Occipital lobe (tissue), 2 donors: Measurements from ENCODE around the gene CSPG5. TPM values are rescaled to one million over a fixed set of nuclear protein-coding genes. Genes with fewer than 3 reads are reported as not detected.
A peak's percentile ranks its signal among the peaks of the same experiment; 100 is the strongest.

Experiments
- DNase-seq: peaks from one replicate; lab custom pipeline; 2025; lab: John Stamatoyannopoulos, UW
- total RNA-seq: library from RNA; depleted of rRNA; stranded (reverse); fragments of >200 nt; gene quantifications from one replicate; pipeline ENCODE4 v1.2.3, GENCODE V29; 2014

The CSPG5 gene
- total RNA-seq, 1 donor from 2014 or later = 131 TPM

DNA sequence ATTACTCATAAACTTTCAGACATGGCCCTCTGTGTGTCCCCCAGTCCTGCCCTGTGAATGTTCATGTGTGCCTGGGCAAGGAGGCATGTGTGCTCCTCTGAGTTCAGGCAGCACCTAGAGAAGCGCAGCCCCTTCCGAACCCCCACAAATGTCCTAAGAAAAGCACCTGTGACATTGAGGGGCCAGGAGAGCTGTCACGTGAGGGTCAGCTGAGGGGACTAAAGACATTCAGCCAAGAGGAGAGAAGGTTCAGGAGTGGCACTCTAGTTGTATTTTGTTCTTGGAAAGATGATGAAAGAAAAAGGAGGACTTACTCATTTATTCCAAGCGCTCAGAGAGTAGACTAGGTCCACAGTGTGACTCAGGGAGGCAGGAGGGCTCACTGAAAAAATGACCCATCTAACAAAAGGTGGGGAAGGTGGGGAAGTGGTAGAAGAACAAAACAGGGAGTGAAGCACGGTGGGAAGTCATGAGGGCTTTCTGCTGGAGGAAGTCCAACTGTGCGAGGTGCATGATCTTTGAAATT, 37.0 kb downstream of the CSPG5 start:
- DNase-seq = no peak

DNA sequence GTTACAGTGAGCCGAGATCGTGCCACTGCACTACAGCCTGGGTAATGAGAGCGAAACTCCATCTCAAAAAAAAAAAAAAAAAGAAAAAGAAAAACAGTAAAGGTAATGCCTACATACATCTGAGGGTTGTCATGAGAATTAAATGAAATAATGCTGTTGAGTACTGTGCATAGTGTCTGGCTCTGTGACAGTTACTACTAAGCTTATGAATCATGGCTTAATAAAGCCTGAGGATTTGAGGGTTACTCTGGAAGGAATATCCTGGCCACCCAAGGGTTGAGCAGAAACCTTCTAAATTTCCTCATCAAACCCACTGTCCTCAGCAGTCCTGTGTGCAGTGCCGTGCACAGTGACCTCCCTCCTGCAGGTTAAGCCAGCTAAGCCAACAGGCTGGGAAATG, 38.4 kb downstream of the CSPG5 start:
- DNase-seq = no peak

DNA sequence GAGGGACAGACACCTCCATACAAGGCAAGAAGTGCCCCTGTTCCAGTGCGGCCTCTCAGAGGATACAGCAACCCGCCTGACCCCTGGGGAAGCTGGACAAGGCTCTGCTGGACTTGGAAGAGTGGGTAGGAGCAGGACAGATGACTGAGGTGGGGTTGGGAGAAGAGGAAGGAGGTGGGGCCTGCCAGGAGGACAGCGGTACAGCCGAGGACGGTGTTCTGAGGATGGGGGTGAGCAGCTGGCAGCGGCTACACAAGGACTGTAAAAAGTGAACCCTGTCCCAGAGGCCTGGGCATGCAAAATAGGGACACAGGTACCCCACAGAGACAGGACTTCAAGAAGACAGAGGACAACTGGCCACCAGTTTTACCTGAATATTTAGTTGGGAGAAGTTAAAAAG, 41.7 kb downstream of the CSPG5 start:
- no peak for DNase-seq

DNA sequence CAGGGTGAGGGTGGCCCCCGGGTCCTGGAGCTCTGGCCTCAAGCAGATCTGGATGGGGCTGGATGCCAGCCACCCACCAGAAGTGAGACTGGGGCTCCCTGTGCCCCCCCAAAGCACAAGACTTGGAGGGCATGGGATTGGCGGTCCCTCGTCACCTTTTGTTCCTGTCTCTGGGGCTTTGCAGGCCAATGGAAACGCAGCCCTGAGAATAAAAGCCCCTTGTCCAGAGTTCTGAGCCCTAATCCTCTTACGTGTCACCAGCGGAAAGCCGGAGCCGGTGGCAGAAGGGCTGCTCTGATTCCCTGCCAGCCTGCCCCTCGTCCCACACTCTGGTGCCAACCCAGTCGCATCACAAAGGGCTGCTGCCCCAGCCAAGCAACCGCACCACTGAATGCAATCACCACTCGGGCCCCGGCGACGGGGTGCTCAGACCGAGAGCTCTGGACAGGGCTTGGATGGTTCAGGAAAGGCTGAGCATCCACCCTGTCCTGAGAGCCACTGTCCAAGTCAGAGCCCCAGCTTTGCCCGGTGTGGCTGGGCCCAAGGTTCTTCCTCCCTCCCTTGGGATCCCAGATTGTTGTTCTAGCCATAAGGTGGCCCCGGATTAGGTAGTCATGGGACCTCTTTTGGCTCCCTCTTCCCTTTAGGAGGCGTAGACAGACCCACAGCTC, 42.3 kb downstream of the CSPG5 start:
- no peak for DNase-seq

DNA sequence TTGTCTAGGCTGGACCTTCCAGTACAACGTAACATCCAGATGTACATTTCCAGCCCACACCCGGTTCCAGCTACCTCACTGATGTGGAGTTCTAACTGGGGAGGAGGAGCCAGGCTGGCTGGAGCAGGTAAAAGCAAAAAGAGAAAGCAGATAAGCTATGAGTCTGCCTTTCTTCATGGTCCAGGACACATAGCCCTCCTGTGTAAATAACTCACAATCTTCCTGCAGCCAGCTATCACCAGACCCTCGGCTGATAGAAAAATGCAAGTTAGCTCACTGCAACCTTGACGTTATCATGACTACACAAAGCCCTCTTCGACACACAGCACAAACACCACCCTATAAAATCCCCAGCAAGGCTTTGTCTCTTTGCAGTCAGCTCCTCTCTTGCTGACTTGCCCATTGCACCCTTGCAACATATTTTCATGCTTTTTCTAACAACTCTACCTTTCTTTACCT, 44.6 kb downstream of the CSPG5 start:
- DNase-seq = no peak

DNA sequence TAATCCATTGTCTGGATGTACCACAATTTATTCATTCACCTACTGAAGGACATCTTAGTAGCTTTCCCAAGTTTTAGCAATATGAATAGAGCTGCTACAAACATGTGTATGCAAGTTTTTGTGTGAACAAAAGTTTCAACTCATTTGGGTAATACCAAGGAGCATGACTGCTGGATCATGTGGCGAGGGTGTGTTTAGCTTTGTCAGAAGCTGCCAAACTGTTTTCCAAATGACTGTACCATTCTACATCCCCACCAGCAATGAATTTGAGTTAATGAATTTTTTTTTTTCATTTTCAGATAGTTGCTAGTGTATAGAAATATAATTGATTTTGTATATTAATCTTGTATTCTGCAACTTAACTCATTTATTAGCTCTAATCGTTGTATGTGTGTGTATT, 45.2 kb downstream of the CSPG5 start:
- no peak for DNase-seq

DNA sequence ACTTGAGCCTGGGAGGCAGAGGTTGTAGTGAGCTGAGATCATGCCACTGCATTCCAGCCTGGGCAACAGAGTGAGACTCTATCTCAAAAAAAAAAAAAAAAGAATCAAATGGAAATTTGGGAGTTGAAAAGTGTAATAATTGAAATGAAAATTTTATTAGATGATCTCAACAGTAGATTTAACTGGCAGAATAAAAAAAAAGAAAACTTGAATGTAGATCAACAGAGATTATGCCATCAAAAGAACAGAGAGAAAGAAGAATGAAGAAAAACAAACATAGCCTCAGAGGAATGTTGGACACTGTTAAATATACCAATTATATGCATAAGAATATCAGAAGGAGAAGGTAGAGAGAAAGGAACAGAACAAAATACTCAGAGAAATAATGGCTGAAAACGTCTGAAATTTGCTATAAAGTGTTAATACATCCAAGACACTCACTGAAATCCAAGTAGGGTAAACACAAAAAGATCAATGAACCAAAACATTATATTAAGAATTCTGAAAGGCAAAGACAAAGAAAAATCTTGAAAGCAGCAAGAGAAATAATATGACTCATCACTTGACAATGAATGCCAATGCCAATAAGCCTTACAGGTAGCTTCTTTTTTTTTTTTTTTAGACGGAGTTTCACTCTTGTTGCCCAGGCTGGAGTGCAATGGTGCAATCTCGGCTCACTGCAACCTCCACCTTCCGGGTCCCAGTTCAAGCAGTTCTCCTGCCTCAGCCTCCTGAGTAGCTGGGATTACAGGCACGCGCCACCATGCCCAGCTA, 50.5 kb downstream of the CSPG5 start:
- DNase-seq = no peak

DNA sequence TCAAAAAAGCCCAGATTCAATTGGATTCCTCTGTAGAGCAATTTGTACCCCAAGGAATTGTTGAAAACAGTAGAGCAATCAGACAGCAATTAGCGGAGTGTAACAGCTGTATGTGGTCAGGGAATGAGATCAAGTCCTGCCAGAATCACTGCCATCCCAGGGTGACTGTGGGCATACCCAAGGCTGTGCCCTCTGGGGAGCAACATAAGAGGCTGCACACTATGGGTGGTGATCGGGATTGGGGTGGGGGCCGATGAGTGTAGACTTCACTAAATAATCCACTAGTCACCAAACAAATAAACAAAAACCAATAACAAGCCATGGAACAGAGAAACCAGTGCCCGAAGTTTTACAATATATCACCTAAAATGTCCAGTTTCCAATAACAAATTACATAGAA, 53.0 kb downstream of the CSPG5 start:
- DNase-seq = no peak

DNA sequence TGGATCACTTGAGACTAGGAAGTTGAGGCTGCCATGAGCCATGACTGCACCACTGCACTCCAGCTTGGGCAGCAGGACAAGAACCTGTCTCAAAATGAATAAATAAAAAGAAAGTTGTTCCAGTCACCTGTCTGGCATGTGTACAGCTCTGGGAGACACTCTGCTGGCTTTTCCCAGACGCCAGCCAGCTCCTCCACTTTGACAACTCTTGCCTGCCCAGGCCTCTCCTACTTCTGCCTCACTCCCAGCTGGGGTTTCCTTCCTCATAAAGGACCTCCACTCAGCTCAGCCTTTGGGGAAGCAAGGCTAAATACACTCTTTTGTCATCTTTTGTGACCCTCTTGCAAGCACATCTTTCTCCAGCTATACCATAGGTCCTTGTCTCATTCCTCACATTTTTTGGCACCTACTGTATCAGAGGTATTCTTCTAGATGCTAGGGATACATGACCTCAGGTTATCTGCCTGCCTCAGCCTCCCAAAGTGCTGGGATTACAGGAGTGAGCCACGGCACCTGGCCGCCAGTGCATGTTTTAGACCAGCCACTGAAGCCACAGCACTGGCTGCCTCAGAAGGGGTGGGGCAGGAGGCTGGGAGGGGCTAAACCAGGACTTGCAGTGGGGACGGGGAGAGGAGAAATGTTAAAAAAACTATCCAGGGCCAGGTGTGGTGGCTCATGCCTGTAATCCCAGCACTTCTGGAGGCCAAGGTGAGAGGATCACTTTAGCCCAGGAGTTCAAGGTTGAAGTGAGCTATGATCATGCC, 55.2 kb downstream of the CSPG5 start:
- no peak for DNase-seq

DNA sequence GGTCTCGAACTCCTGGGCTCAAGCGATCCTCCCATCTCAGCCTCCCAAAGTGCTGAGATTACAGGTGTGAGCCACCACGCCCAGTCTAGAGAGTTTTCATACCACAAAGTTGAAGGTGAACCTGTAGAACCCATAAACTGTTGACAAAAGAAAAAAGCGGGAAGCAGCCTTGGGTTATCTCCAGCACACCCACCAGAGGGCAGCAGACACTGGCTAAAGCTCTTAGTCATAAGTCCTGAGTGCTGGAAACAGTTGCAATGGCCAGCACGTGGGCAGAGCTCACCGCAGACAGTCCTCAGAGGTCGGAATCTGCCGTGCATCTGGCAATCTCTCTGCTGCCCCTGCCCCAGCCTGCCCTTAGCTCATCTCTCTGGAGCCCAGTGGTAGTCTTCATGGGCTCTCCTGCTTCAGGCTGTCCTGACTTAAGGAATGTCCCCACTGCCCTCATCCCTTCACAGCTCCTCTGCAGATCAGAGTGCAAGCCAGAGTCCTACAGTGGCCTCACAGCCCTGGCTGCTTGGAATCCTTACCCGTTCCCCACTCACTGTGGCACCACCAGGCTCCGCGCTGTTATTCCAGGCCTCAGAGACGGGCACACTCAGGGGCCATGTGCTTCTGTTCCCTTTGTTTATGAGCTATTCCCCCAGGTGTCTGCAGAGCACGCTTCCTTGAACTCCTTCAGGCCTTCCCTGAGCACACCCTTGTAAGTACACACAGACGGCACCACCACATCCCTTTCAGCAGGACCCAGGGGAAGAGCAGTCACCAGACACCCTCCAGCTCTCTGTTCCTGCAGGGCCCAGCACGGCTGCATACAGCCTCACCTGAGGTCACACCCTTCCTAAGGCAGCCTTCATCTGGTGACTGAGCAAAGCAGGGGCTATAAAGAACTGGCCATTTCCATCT, 56.3 kb downstream of the CSPG5 start:
- DNase-seq = peak; percentile 55

DNA sequence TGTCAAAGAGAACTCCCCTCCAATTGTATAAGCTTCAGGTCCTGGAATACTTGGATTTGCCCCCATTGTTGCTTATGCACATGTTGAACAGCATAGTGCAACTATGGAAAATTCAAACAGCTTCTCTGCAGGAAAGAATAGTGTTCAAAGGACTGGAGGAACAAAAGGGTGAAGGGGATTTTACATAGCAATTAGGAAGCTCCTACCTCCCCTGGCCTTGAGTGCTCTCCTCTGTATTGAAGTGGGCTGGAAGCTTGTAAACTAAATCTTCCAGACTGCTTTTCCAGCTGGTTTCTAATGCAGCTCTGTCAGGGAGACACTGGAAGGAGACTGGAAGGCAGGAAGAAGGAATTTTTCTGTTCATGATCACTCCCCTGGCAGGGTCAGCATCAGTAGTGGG, 57.9 kb downstream of the CSPG5 start:
- DNase-seq = no peak

DNA sequence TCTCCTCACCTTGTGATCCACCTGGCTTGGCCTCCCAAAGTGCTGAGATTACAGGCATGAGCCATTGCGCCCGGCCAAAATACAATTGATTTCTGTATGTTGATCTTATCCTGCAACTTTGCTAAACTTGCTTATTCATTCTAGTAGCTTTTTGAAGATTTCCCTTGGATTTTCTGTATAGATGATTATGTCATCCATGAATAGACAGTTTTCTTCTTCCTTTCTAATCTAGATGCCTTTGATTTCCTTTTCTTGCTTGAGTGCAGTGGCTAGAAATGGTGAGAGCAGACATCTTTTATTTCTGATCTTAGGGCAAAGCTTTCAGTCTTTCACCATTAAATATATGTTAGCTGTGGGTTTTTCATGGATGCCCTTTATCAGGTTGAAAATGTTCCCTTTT, 60.7 kb downstream of the CSPG5 start:
- no peak for DNase-seq

DNA sequence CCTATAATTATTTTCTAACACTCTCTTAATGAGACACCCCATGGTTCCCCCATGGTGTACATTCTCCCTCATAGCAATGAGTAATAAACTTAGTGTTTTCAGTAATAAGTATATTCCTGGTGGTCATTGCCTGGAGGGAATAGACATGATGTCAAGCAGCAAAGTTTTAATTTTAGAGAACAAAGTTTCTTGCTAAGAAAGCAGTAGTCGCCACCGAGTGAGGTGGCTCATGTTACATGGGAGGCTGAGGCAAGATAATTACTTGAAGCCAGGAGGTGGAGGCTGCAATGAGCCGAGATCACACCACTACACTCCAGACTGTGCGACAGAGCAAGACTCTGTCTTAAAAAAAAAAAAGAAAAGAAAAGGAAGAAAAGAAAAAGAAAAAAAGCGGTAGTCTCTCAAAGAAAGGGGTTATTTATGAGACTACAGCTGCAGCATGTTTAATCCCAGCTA, 62.8 kb downstream of the CSPG5 start:
- no peak for DNase-seq

DNA sequence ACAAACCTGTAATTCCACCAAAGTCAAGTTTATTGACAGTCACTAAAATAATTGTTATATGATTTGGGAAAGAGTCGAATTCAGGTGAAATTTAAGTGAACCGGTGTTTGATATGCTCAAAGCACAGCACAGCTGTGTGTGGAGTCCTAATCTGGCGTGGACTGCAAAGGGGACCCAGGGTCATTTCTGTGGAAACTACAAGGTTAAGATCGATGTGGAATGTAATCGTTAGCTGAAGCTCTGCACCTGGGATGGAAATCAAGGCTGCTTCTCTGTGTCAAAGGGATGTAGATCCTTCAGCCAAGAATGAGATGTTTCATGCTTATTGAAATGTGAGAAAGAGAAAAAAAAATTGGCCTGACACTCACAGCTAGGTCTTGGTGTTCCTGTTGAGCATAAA, 63.6 kb downstream of the CSPG5 start:
- DNase-seq = no peak

DNA sequence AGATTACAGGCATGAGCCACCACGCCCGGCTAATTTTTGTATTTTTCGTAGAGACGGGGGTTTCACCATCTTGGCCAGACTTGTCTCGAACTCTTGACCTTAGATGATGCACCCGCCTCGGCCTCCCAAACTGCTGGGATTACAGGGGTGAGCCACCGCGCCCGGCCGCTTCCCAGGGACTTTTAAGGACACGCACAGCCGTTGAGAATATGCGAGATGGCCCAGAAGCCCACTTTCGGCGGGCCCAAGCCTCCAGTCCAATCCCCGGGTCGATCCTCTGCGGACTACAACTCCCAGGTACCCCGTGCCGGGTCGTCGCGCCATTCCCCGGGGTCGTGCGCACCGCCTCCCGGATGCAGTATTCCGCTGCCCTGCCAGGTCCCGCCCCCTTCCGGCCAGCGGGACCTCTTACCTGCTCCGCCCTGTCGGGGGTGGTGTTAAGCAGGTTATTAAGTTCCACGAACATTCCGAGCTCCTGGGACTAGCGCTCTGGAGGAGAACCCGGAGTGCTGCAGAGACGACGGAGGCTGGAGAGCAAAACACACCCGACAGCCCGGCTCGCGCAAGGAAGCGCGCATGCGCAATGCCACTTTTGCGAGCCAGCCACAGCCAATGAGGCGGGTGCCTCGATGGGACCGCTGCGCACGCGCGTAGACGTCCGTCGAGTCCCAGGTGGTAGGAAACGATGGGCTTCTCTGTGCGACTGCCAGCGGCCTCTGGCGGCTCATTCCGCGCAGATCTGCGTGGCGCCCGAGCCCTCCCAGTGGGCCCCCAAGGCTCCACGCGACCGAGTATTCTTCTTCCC, 65.3 kb downstream of the CSPG5 start, which contains the start of gene ELP6:
Gene ELP6 (minus strand): TSS at position 588 of the 805 bp plus-strand sequence. CDS start 122 bp downstream, at position 466.
- DNase-seq = peak; percentile 91

DNA sequence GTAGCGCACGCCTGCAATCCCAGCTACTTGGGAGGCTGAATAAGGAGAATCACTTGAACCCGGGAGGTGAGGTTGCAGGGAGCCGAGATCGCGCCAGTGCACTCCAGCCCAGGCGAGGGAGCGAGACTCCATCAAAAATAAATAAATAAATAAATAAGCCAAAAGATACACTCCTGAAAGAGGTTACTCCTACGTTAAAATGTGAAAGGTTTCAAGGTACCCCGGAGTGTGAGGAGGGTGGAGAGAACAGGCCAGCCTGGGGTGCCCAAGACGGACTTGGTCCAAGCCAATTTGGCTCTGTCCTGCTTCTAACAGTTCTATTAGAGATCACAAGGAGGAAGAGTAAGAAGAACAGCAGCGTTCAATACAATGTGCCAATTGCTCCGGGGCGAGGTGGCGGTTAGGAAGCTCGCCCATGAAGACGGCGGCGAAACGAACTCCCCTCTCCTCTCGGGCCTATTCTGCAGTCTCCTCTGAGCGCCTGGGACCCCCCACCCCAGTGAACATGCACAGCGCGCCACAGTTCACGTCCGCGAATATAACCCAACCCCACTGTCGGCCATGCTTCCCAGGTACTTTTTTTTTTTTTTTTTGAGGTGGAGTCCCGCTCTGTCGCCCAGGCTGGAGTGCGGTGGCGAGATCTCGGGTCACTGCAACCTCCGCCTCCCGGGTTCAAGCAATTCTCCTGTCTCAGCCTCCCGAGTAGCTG, 66.1 kb downstream of the CSPG5 start:
- no peak for DNase-seq
